Sigmoid colon (tissue), 7 donors: ENCODE measurements around the gene IL7R. TPM values are rescaled to one million over a fixed set of nuclear protein-coding genes. Genes with fewer than 3 reads are reported as not detected.

Experiments used
- DNase-seq: peaks from one replicate; pipeline ENCODE4 v3.0.0-alpha.2; 2019
- H3K27ac ChIP-seq, 4 donors: fragments of 200-600 bp; sonication (generic); one replicate each; pipeline ENCODE4 v1.5.1; 2016 to 2019; ENCODE audit warnings: mild to moderate bottlenecking in 1 of 4
- H3K27me3 ChIP-seq, 3 donors: fragments of 200-600 bp; sonication (generic); one replicate each; pipeline ENCODE4 v1.5.1; 2019; ENCODE audit warnings: mild to moderate bottlenecking in 1 of 3
- H3K36me3 ChIP-seq, 4 donors: fragments of 200-600 bp; sonication (generic); one replicate each; pipeline ENCODE4 v1.5.1; 2016 to 2019
- H3K4me1 ChIP-seq, 4 donors: fragments of 200-600 bp; sonication (generic); one replicate each; pipeline ENCODE4 v1.5.1; 2017 to 2019
- H3K4me3 ChIP-seq, 4 donors: fragments of 200-600 bp; sonication (generic); one replicate each; pipeline ENCODE4 v1.5.1; 2017 to 2019; ENCODE audit warnings: mild to moderate bottlenecking in 2 of 4, moderate library complexity in 1 of 4
- H3K9me3 ChIP-seq, 4 donors: fragments of 200-600 bp in 3 of 4; sonication (generic) in 3 of 4; one replicate each; pipeline versions ENCODE4 v1.5.1 to v1.6.1; 2013 to 2019
- EP300 ChIP-seq, 4 donors: sonication (generic); formaldehyde crosslinking; IDR thresholded peaks; one replicate each; pipeline ENCODE4 v1.6.1; 2017; ENCODE audit warnings: antibody characterized with exemption in 4 of 4
- POLR2A ChIP-seq, 2 donors: fragments of 450-650 bp; IDR thresholded peaks; one replicate each; pipeline ENCODE4 v1.6.1; 2016; ENCODE audit warnings: antibody characterized with exemption in 2 of 2, mild to moderate bottlenecking in 2 of 2, moderate library complexity in 2 of 2
- POLR2AphosphoS5 ChIP-seq, 4 donors: sonication (generic); formaldehyde crosslinking; IDR thresholded peaks; one replicate each; pipeline ENCODE4 v1.6.1; 2017; ENCODE audit warnings: antibody characterized with exemption in 4 of 4
- WGBS, 2 donors: extraction: QIAGEN DNeasy Blood & Tissue Kit; methylation state at CpG; one replicate each; pipeline ENCODE4 v1.1.7; 2013; 5-methylcytosine and 5-hydroxymethylcytosine counted together
- intact Hi-C: fragments of 100-400 bp; cut with DNase I; formaldehyde crosslinking; loops from one replicate; pipeline ENCODE4 v1.15.1; 2023
- polyA plus RNA-seq, 3 donors: library from polyadenylated mRNA; stranded (reverse); fragments of 200-250 nt; gene quantifications; one replicate each; pipeline ENCODE4 v1.2.3, GENCODE V29; 2013
- total RNA-seq, 4 donors: library from RNA; depleted of rRNA; stranded (reverse); fragments of >200 nt; gene quantifications; one replicate each; pipeline ENCODE4 v1.1.0, GENCODE V29; 2016
- TF ChIP-seq, protein P1 (sequence below), 4 experiments: fragments of 450-650 bp in 3 of 4; fragments of 200-600 bp in 1 of 4; IDR thresholded peaks; one replicate each; pipeline ENCODE4 v1.5.1; 2016 to 2019; ENCODE audit warnings: antibody characterized with exemption in 4 of 4, mild to moderate bottlenecking in 3 of 4, moderate library complexity in 2 of 4
- donor health status: healthy with polysubstance abuse.
- donor health status: Bipolar disorder and iron deficiency.
- donor health status: healthy.

Gene IL7R
- total and polyA plus RNA-seq, 7 donors: 1.4 to 65.8 (median 3.1) TPM

DNA sequence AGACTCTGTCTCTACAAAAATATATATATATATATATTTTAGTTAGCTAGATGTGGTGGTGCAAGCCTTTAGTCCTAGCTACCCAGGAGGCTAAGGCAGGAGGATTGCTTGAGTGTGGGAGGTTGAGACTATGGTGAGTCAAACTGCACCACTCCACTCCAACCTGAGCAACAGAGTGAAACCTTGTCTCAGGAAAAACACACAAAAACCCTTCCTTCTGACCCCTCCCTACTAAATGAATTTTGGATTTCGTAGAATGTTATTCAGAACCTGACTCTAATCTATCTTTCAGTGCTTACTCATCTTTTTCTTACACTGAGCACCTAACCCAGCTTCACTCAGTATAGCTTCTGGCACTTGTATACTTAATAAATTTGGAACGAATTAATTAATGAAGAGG lies 35.2 kb upstream of the IL7R start:
- 80 to 87% methylated on average over 2 of the region's 2 CpGs for WGBS, 2 donors

DNA sequence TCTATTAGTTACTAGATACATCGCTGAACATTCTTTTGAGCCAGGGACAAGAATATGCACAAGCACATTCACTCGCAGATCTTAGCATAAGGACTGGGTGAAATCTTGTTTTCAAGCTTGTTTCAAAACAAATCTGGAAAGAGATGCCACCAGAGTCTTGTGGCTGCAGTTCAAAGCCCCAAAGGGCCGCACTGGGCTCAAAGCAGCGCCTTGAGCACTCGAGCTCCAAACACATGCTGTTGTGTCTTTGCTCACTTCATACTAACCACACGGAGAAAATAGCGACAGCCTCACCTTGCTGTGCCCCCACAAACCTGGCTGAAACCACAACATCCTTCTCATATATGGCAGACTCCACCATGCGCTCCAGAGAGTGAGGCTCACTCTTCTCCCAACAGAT lies 34.2 kb upstream of the IL7R start:
- Histone ChIP-seq H3K27ac (no peak overlapping the region), H3K4me1 (no peaks in the 10 kb centered on the region), H3K4me3 (no peak overlapping the region), H3K27me3 (no peaks in the 10 kb centered on the region), H3K36me3 (no peaks in the 10 kb centered on the region), H3K9me3 (no peaks in the 10 kb centered on the region)
- intact Hi-C loops: no loop called here
- DNase-seq: no peak
- TF ChIP-seq POLR2AphosphoS5 (IDR thresholded peaks at IDR 0.05) (no peak), EP300 (IDR thresholded peaks at IDR 0.05) (no peak), POLR2A (IDR thresholded peaks at IDR 0.05) (no peak)
- TF ChIP-seq, protein P1, sequence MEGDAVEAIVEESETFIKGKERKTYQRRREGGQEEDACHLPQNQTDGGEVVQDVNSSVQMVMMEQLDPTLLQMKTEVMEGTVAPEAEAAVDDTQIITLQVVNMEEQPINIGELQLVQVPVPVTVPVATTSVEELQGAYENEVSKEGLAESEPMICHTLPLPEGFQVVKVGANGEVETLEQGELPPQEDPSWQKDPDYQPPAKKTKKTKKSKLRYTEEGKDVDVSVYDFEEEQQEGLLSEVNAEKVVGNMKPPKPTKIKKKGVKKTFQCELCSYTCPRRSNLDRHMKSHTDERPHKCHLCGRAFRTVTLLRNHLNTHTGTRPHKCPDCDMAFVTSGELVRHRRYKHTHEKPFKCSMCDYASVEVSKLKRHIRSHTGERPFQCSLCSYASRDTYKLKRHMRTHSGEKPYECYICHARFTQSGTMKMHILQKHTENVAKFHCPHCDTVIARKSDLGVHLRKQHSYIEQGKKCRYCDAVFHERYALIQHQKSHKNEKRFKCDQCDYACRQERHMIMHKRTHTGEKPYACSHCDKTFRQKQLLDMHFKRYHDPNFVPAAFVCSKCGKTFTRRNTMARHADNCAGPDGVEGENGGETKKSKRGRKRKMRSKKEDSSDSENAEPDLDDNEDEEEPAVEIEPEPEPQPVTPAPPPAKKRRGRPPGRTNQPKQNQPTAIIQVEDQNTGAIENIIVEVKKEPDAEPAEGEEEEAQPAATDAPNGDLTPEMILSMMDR (IDR thresholded peaks at IDR 0.05): no peak
- 68 to 87% methylated on average over 8 of the region's 8 CpGs for WGBS, 2 donors

More for the DNA sequence above, 35.2 kb upstream of the IL7R start:
- TF ChIP-seq, protein P1 (IDR thresholded peaks at IDR 0.05): no peak
- TF ChIP-seq POLR2AphosphoS5 (IDR thresholded peaks at IDR 0.05): no peak
- no peak for TF ChIP-seq EP300 (IDR thresholded peaks at IDR 0.05)
- no peak for TF ChIP-seq POLR2A (IDR thresholded peaks at IDR 0.05)
- Histone ChIP-seq H3K9me3 (no peaks in the 10 kb centered on the region), H3K4me3 (no peak overlapping the region), H3K36me3 (no peaks in the 10 kb centered on the region), H3K27ac (no peak overlapping the region), H3K4me1 (no peaks in the 10 kb centered on the region), H3K27me3 (no peaks in the 10 kb centered on the region)
- intact Hi-C loops: no loop called here
- no peak for DNase-seq

DNA sequence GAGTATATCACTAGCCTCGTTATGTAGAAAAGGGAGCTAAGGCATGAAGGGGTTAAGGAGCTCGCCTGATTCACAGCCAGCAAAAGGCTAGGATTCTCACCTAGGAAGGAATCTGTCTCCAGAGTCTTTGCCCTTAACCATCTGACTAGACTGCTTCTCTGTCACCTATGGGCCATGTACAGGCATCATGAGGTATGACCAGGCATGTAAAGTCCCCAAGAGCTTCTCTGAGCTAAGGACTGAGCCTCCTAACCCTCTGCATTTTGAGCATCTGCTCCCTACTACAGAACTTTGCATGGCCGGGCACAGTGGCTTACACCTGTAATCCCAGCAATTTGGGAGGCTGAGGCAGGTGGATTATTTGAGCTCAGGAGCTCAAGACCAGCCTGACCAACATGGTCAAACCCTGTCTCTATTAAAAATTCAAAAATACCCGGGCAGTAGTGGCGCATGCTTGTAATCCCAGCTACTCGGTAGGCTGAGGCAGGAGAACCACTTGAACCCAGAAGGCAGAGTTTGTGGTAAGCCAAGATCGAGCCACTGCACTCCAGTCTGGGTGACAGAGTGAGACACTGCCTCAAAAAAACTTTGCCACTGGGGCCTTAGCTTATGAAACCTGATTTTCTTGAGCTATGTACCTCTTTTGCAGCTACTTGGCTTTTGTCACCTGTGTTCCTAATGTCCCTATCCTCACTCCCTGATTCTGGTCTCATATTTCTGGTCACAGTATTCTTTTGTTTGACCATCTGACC lies 33.2 kb upstream of the IL7R start:
- H3K9me3 ChIP-seq: no peaks in the 10 kb centered on the region
- H3K27me3 ChIP-seq: no peaks in the 10 kb centered on the region
- WGBS, 2 donors: 72 to 79% methylated on average over 7 of the region's 7 CpGs
- TF ChIP-seq, protein P1 (IDR thresholded peaks at IDR 0.05): no peak
- TF ChIP-seq EP300 (IDR thresholded peaks at IDR 0.05) (no peak), POLR2A (IDR thresholded peaks at IDR 0.05) (no peak), POLR2AphosphoS5 (IDR thresholded peaks at IDR 0.05) (no peak)
- intact Hi-C loops: no loop called here
- no peaks in the 10 kb centered on the region for H3K4me1 ChIP-seq
- H3K36me3 ChIP-seq: no peaks in the 10 kb centered on the region
- H3K27ac ChIP-seq: no peak overlapping the region
- H3K4me3 ChIP-seq: no peak overlapping the region
- no peak for DNase-seq

DNA sequence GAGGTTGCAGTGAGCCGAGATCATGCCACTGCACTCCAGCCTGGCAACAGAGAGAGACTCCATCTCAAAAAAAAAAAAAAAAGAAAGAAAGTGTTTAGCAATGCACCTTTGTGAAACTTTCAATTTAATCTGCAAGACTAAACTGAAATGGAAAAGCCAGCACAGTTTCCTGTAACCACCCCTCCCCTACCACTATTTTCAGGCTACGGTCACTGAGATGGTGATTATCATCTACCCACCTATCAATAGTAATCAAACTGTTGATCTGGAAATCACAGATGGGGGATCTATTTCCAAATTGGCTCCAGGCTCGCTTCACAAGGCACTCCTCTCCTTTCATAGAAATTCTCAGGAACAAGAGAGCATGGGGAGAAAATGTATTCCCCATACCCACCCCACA lies 30.6 kb upstream of the IL7R start:
- no peak for TF ChIP-seq EP300 (IDR thresholded peaks at IDR 0.05)
- TF ChIP-seq, protein P1 (IDR thresholded peaks at IDR 0.05): no peak
- TF ChIP-seq POLR2AphosphoS5 (IDR thresholded peaks at IDR 0.05): no peak
- no peak for TF ChIP-seq POLR2A (IDR thresholded peaks at IDR 0.05)
- WGBS, 2 donors: 80 to 84% methylated on average over 2 to 3 of the region's 3 CpGs
- Histone ChIP-seq H3K4me3 (no peak overlapping the region), H3K4me1 (no peaks in the 10 kb centered on the region), H3K27ac (no peak overlapping the region), H3K36me3 (no peaks in the 10 kb centered on the region), H3K9me3 (no peaks in the 10 kb centered on the region), H3K27me3 (no peaks in the 10 kb centered on the region)
- intact Hi-C loops: no loop called here
- no peak for DNase-seq

DNA sequence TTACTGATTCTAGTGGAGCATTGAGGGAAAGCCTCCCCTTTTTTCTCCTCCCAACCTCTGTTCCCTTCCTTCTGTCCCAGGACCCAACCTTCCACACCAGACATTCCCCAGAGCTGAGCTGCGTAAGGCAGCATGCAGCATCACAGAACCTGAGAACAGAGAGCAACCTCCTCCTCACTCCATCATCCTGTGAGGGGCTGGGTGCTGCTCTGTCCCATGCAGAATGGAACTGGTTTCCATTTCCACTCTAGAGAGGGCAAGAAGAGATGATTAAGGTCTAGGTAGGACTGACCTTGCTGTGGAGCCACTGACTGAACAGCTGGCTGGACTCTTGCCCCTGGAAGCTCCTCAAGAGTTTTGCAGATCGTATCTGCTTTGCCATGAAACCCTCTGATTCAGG lies 30.1 kb upstream of the IL7R start:
- Histone ChIP-seq H3K36me3 (no peaks in the 10 kb centered on the region), H3K27ac (no peak overlapping the region), H3K4me3 (no peak overlapping the region), H3K27me3 (no peaks in the 10 kb centered on the region), H3K4me1 (no peaks in the 10 kb centered on the region), H3K9me3 (no peaks in the 10 kb centered on the region)
- TF ChIP-seq, protein P1 (IDR thresholded peaks at IDR 0.05): no peak
- no peak for TF ChIP-seq POLR2AphosphoS5 (IDR thresholded peaks at IDR 0.05)
- no peak for TF ChIP-seq EP300 (IDR thresholded peaks at IDR 0.05)
- TF ChIP-seq POLR2A (IDR thresholded peaks at IDR 0.05): no peak
- no peak for DNase-seq
- intact Hi-C loops: no loop called here
- WGBS, 2 donors: 72 to 77% methylated on average over 2 of the region's 2 CpGs
